Sciatic nerve (tissue), 2 donors: ENCODE measurements around the gene CSMD2. TPM values are rescaled to one million over a fixed set of nuclear protein-coding genes. Genes with fewer than 3 reads are reported as not detected.
A peak's percentile ranks its signal among the peaks of the same experiment; 100 is the strongest.

Experiments used
- ATAC-seq: fragments of 200-7000 bp; cut with Tn5 transposase; one replicate; pipeline ENCODE4 v1.9.1; 2020; ENCODE audit warnings: mild to moderate bottlenecking, moderate library complexity
- DNase-seq: peaks from one replicate; pipeline ENCODE4 v3.0.0-alpha.2; 2020; ENCODE audit warnings: low spot score
- intact Hi-C: fragments of 100-400 bp; cut with DNase I; formaldehyde crosslinking; loops from one replicate; pipeline ENCODE4 v1.14.2; 2022
- total RNA-seq: library from RNA; stranded (reverse); fragmentation: NEBNext Ultra II Directional; extraction: Animal tissue kit (Norgen Biotek cat#: 25700); gene quantifications from one replicate; pipeline ENCODE4 v1.2.1, GENCODE V29; 2021
- donor health status: DM: no; HTN: no; CAD: no.
- donor health status: DM: no; HTN: no; CAD: no.

The CSMD2 gene
- total RNA-seq, 1 donor from 2014 or later, result 1.5 TPM

GRCh38 chr1:34070201-34070836, 94.7 kb downstream of the CSMD2 start:
- ATAC-seq (no peak), DNase-seq (no peak)
- intact Hi-C loops, result no loop called here

GRCh38 chr1:34066981-34067603, 97.9 kb downstream of the CSMD2 start:
- DNase-seq (no peak), ATAC-seq (no peak)
- intact Hi-C loops, result no loop called here

GRCh38 chr1:34066166-34066565, 98.9 kb downstream of the CSMD2 start:
- DNase-seq (no peak), ATAC-seq (no peak)
- intact Hi-C loops, result no loop called here

- intact Hi-C loops, result no loop called here
- DNase-seq (no peak), ATAC-seq (no peak)
Observed at GRCh38 chr1:34065498-34065897, 99.5 kb downstream of the CSMD2 start.

GRCh38 chr1:34060901-34061415, 104.1 kb downstream of the CSMD2 start:
- ATAC-seq, result peak; percentile 97
- intact Hi-C loops, result no loop called here
- peak; percentile 77 for DNase-seq

- ATAC-seq, result peak; percentile 45
- DNase-seq, result no peak
- intact Hi-C loops, result no loop called here
Observed at GRCh38 chr1:34060187-34060730, 104.8 kb downstream of the CSMD2 start.

- no peak for DNase-seq
- no peak for ATAC-seq
- intact Hi-C loops, result loop anchor here (10.0 kb wide), 1 partner anchor 1283 kb away; no protein-coding TSS in a partner anchor
Observed at GRCh38 chr1:34057347-34058130, 107.5 kb downstream of the CSMD2 start.

- intact Hi-C loops, result loop anchor here (10.0 kb wide), 1 partner anchor 1281 kb away; no protein-coding TSS in a partner anchor
- no peak for DNase-seq
- no peak for ATAC-seq
Observed at GRCh38 chr1:34055818-34056217, 109.2 kb downstream of the CSMD2 start.

- intact Hi-C loops, result loop anchor here (10.0 kb wide), 1 partner anchor 1280 kb away; no protein-coding TSS in a partner anchor
- ATAC-seq, result no peak
- no peak for DNase-seq
Observed at GRCh38 chr1:34054920-34055319, 110.1 kb downstream of the CSMD2 start.

- ATAC-seq (no peak), DNase-seq (no peak)
- intact Hi-C loops, result loop anchor here (10.0 kb wide), 1 partner anchor 1279 kb away; no protein-coding TSS in a partner anchor
Observed at GRCh38 chr1:34053660-34054059, 111.4 kb downstream of the CSMD2 start.

GRCh38 chr1:34052565-34052964, 112.5 kb downstream of the CSMD2 start:
- intact Hi-C loops, result loop anchor here (10.0 kb wide), 1 partner anchor 1278 kb away; no protein-coding TSS in a partner anchor
- no peak for ATAC-seq

GRCh38 chr1:34050709-34051485, 114.1 kb downstream of the CSMD2 start:
- ATAC-seq (no peak), DNase-seq (no peak)
- intact Hi-C loops, result loop anchor here (10.0 kb wide), 1 partner anchor 1276 kb away; no protein-coding TSS in a partner anchor

More at GRCh38 chr1:34052565-34052964, 112.5 kb downstream of the CSMD2 start:
- no peak for DNase-seq

GRCh38 chr1:34049994-34050393, 115.0 kb downstream of the CSMD2 start:
- intact Hi-C loops, result loop anchor here (10.0 kb wide), 1 partner anchor 1275 kb away; no protein-coding TSS in a partner anchor
- no peak for DNase-seq
- ATAC-seq, result no peak

GRCh38 chr1:34049477-34049876, 115.6 kb downstream of the CSMD2 start:
- ATAC-seq (no peak), DNase-seq (no peak)
- intact Hi-C loops, result no loop called here

GRCh38 chr1:34037856-34038255, 127.2 kb downstream of the CSMD2 start:
- intact Hi-C loops, result no loop called here
- ATAC-seq, result no peak

GRCh38 chr1:34037109-34037508, 127.9 kb downstream of the CSMD2 start:
- DNase-seq, result no peak
- no peak for ATAC-seq
- intact Hi-C loops, result no loop called here

More at GRCh38 chr1:34037856-34038255, 127.2 kb downstream of the CSMD2 start:
- DNase-seq, result no peak

GRCh38 chr1:34034036-34034435, 131.0 kb downstream of the CSMD2 start:
- DNase-seq (no peak), ATAC-seq (no peak)
- intact Hi-C loops, result no loop called here

- no peak for ATAC-seq
- intact Hi-C loops, result no loop called here
- DNase-seq, result no peak
Observed at GRCh38 chr1:34029954-34030353, 135.1 kb downstream of the CSMD2 start.
